Smooth muscle cell of trachea (primary cell): ENCODE data around the gene SLC27A2. TPM values are rescaled to one million over a fixed set of nuclear protein-coding genes. Genes with fewer than 3 reads are reported as not detected.

Source experiments
- total RNA-seq: library from RNA; depleted of rRNA; stranded (reverse); fragments of >200 nt; gene quantifications from 2 replicates; pipeline ENCODE4 v1.2.1, GENCODE V29; 2014

SLC27A2 gene
- 0.15 TPM in 1 of 2 replicates, not detected in the other for total RNA-seq

DNA sequence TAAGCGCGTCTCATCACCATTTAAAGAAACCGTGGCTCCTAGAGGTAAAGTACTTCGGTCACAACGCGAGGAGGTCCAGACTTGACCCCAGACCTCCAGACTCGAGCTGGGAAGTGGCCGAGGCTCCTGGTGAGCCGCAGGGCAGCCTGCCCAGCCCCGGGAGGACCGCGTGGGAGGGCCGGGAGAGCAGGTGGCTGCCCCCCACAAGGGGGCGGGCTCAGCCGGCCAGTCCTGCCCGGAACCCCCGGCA is at the start of gene SLC27A2:
Gene SLC27A2 (plus strand): TSS at position 228 of the 250 bp plus-strand sequence. CDS start 232 bp downstream, outside the sequence.

DNA sequence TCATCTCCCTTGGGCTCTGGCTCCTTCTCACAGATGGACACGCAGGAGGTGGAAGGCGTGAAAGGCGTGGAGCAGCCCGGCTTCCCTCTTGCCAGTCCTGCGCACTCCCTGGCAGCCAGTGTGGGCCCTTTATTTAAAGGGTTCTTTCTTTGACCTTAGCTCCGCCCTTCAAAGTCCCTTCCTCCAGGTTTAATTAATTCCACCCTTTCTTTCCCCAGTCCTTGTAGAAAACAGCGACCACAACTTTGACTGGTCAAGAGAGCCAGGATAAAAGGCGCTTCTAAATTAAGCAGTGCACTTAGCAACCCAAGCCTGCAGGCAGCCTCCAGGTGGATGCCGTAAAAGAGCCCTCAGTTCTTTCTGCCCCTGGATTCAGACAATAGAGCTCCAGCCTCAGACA is 83.6 kb downstream of the SLC27A2 start, which contains the start of gene HDC:
Gene HDC (minus strand): TSS at position 107 of the 400 bp plus-strand sequence. CDS start 103 bp downstream, at position 4.

Other genes starting within 250 kb of the SLC27A2 start
- gene ATP8B4, start 63.0 kb upstream of the SLC27A2 start, total RNA-seq = 3.2 and 7.4 TPM in 2 replicates
- not detected in 2 replicates for gene HDC, start 83.5 kb downstream of the SLC27A2 start, total RNA-seq
- 33.0 and 36.9 TPM in 2 replicates for gene GABPB1, start 173.0 kb downstream of the SLC27A2 start, total RNA-seq
- gene USP8, start 242.2 kb downstream of the SLC27A2 start, total RNA-seq = 44.0 and 62.5 TPM in 2 replicates